ENCODE measurements around the gene ASXL2. TPM values are rescaled to one million over a fixed set of nuclear protein-coding genes. Genes with fewer than 3 reads are reported as not detected.
"Not testable (repeated sequence)": the region's sequence is repeated elsewhere in the genome, so short reads cannot be mapped to it uniquely, and the experiment has no call there.

ASXL2 gene
- polyA plus RNA-seq, 1 experiment: 14.0 TPM

DNA sequence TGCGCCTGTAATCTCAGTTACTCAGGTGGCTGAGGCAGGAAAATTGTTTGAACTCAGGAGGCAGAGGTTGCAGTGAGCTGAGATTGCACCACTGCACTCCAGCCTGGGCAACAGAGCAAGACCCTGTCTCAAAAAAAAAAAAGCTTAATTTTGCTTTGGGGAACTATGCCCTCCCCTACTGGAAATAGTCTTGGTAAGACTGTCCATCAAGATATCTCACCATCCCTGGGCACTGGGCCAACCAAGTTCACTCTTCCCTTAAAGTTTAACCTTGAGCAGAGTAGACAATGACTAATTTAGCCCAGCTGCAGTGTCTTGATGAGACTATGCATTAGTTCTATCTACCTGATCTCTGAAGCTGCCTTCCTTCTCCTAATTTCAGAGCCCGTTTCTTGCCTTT, 44.7 kb downstream of the ASXL2 start:
- CTCF ChIA-PET: no interaction called here
- no peak for DNase-seq (ENCODE audit: low read depth, low spot score)
- Histone ChIP-seq H3K4me3 (ENCODE audit: low read depth, low read length) (no peak overlapping the region), H3K27me3 (ENCODE audit: control insufficient read depth, insufficient read depth, low read length) (no peaks in the 10 kb centered on the region), H3K27ac (ENCODE audit: low read depth, low read length) (no peak overlapping the region), H3K9me3 (ENCODE audit: control insufficient read depth, insufficient read depth, low read length) (no peaks in the 10 kb centered on the region)
- TF ChIP-seq, protein P1, sequence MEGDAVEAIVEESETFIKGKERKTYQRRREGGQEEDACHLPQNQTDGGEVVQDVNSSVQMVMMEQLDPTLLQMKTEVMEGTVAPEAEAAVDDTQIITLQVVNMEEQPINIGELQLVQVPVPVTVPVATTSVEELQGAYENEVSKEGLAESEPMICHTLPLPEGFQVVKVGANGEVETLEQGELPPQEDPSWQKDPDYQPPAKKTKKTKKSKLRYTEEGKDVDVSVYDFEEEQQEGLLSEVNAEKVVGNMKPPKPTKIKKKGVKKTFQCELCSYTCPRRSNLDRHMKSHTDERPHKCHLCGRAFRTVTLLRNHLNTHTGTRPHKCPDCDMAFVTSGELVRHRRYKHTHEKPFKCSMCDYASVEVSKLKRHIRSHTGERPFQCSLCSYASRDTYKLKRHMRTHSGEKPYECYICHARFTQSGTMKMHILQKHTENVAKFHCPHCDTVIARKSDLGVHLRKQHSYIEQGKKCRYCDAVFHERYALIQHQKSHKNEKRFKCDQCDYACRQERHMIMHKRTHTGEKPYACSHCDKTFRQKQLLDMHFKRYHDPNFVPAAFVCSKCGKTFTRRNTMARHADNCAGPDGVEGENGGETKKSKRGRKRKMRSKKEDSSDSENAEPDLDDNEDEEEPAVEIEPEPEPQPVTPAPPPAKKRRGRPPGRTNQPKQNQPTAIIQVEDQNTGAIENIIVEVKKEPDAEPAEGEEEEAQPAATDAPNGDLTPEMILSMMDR (IDR thresholded peaks at IDR 0.05; ENCODE audit: low read depth, low read length): no peak
- POLR2A ChIA-PET: interaction anchor here (0.6 kb wide), 1 partner anchor 32 kb away, joined by 6 read pairs; no protein-coding TSS in a partner anchor

DNA sequence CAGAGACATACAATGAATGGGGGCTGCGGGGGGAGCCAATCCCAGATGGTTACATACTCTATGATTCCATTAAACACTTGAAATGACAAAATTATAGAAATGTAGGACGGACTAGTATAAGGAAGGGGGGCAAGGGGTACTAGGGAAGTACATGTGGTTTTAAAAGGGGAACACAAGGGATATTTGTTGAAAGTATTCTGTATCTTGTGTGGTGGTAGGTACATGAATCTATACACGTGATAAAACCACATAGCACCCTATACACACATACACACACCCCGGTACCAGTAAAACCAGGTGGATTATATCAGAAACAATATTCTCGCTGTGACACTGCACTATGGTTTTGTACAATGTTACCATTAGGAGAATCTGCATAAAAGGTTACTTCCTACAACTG, 45.4 kb downstream of the ASXL2 start:
- CTCF ChIA-PET: no interaction called here

DNA sequence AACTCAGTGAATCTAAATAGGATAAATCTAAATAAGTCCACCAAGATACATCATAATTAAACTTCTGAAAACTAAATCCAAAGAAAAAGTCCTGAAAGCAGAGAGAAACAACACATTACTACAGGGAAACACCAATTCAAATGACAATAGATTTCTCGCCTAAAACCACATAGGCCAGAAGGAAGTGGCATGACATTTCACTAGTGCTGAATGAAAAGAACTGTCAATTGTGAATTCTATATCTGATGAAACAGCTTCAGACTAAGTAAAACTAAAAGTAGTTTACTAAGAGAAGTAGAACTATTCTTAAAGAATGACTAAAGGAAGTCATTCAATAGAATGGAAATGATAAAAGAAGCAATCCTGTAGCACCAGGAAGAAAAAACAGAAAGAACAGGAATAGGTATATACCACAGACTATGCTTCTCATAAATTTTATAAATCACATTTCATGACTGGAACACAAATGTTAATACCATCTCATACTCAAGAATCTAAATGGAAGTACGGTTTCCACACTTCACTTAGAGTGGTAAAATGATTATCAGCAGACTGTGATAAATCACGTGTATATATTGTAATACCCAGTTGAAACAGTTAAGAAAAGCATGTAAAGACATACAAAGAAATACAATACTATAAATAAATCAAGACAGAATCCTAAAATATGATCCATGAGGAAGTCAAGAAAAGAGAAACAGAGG, 46.4 kb downstream of the ASXL2 start:
- CTCF ChIA-PET: interaction anchor here (0.6 to 1.1 kb wide), 2 partner anchors 20 to 470 kb away, joined by 3 to 10 read pairs; no protein-coding TSS in a partner anchor
- DNase-seq (ENCODE audit: low read depth, low spot score): no peak

More for the DNA sequence above, 45.4 kb downstream of the ASXL2 start:
- TF ChIP-seq, protein P1 (IDR thresholded peaks at IDR 0.05; ENCODE audit: low read depth, low read length): no peak
- Histone ChIP-seq H3K27ac (ENCODE audit: low read depth, low read length) (no peak overlapping the region), H3K27me3 (ENCODE audit: control insufficient read depth, insufficient read depth, low read length) (no peaks in the 10 kb centered on the region), H3K4me3 (ENCODE audit: low read depth, low read length) (no peak overlapping the region), H3K9me3 (ENCODE audit: control insufficient read depth, insufficient read depth, low read length) (no peaks in the 10 kb centered on the region)
- POLR2A ChIA-PET: interaction anchor here (0.6 kb wide), 1 partner anchor 33 kb away, joined by 6 read pairs; no protein-coding TSS in a partner anchor
- no peak for DNase-seq (ENCODE audit: low read depth, low spot score)

DNA sequence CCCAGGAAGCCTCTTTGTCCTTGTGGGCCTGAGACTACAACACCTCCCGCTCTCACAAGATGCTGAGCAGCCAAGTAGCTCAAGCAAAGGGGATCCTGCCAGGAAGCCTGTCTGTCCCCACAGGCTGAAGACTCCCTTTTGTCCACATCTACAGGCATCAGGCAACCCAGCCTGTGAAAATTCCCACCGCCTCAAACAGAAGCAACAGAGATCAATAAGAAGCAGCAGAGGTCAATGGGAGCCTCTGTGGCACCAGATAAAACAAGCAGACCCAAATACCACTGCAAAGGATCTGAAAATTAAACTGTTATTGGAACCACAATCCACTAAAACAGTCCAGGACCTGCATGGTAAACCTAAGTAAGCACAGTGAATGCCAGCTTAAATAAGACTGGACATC, 48.5 kb downstream of the ASXL2 start:
- Histone ChIP-seq H3K9me3 (ENCODE audit: control insufficient read depth, insufficient read depth, low read length) (no peaks in the 10 kb centered on the region), H3K27ac (ENCODE audit: low read depth, low read length) (no peak overlapping the region), H3K27me3 (ENCODE audit: control insufficient read depth, insufficient read depth, low read length) (no peaks in the 10 kb centered on the region), H3K4me3 (ENCODE audit: low read depth, low read length) (no peak overlapping the region)
- no peak for DNase-seq (ENCODE audit: low read depth, low spot score)
- TF ChIP-seq, protein P1 (IDR thresholded peaks at IDR 0.05; ENCODE audit: low read depth, low read length): no peak
- POLR2A ChIA-PET: no interaction called here
- CTCF ChIA-PET: interaction anchor here (1.0 kb wide), 1 partner anchor 22 kb away, joined by 5 read pairs; no protein-coding TSS in a partner anchor

More for the DNA sequence above, 46.4 kb downstream of the ASXL2 start:
- POLR2A ChIA-PET: no interaction called here
- no peak overlapping the region for H3K27ac ChIP-seq (ENCODE audit: low read depth, low read length)
- no peaks in the 10 kb centered on the region for H3K9me3 ChIP-seq (ENCODE audit: control insufficient read depth, insufficient read depth, low read length)
- TF ChIP-seq, protein P1 (IDR thresholded peaks at IDR 0.05; ENCODE audit: low read depth, low read length): no peak
- no peak overlapping the region for H3K4me3 ChIP-seq (ENCODE audit: low read depth, low read length)
- H3K27me3 ChIP-seq (ENCODE audit: control insufficient read depth, insufficient read depth, low read length): no peaks in the 10 kb centered on the region

DNA sequence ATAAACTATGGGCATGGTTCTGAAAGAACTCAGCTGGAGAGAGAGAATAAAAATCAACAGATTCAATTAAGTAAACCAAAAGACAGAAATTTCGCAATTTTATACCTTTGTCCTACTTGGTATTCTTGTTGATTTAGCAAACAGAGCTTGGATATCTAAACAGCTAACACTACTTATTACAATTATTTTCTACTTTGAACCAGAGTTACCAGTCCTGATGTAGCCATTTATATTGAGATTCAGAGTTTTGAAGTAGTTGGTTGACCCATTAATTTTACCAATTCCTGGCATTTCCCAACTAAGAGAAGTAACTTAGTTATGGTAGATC, 48.9 kb downstream of the ASXL2 start:
- Histone ChIP-seq H3K27me3 (ENCODE audit: control insufficient read depth, insufficient read depth, low read length) (no peaks in the 10 kb centered on the region), H3K4me3 (ENCODE audit: low read depth, low read length) (no peak overlapping the region), H3K27ac (ENCODE audit: low read depth, low read length) (no peak overlapping the region), H3K9me3 (ENCODE audit: control insufficient read depth, insufficient read depth, low read length) (no peaks in the 10 kb centered on the region)
- CTCF ChIA-PET: interaction anchor here (1.0 kb wide), 1 partner anchor 22 kb away, joined by 5 read pairs; no protein-coding TSS in a partner anchor
- POLR2A ChIA-PET: no interaction called here
- TF ChIP-seq, protein P1 (IDR thresholded peaks at IDR 0.05; ENCODE audit: low read depth, low read length): no peak
- DNase-seq (ENCODE audit: low read depth, low spot score): no peak

DNA sequence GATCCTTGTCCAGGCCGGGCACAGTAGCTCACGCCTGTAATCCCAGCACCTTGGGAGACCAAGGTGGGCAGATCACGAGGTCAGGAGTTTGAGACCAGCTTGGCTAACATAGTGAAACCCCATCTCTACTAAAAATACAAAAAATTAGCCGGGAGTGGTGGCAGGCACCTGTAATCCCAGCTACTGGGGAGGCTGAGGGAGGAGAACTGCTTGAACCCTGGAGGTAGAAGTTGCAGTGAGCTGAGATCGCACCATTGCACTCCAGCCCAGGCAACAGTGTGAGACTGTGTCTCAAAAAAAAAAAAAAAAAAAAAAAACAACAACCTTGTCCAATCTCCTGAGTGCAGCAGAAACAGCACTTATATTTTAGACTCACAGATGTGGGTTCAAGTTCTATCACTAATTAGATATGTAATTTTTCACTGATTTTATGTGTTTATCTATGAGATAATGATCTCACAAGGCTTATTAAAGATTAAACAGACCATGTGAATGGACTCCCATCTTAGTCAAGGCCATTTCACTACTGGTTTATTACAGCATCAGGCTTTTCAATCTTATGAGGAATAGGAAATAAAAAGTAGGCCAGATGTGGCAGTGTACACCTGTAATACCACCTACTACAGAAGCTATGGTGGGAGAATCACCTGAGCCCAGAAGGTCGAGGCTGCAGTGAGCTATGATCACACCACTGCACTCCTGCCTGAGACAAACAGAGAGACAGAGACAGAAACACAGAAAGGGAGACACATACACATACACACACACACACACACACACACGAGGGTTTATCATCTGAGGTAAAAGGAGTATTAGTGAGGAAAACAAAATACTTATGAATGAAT, 49.5 kb downstream of the ASXL2 start:
- not testable (repeated sequence) for H3K9me3 ChIP-seq (ENCODE audit: control insufficient read depth, insufficient read depth, low read length); H3K27me3 ChIP-seq (ENCODE audit: control insufficient read depth, insufficient read depth, low read length); H3K4me3 ChIP-seq (ENCODE audit: low read depth, low read length); H3K27ac ChIP-seq (ENCODE audit: low read depth, low read length); DNase-seq (ENCODE audit: low read depth, low spot score)
- ChIA-PET CTCF (interaction anchor here (0.6 to 1.0 kb wide), 2 partner anchors 10 to 23 kb away, joined by 5 to 7 read pairs; no protein-coding TSS in a partner anchor), POLR2A (interaction anchor here (0.7 kb wide), 1 partner anchor 39 kb away, joined by 5 read pairs; no protein-coding TSS in a partner anchor)

All from AG04450 (cell line).